Measurements from ENCODE around the gene COX19.

Gene COX19

GRCh38 chr7:974820-975681 is at the start of gene COX19:
COX19 (minus strand) TSS chr7:975549; CDS start chr7:975509, 40 bp downstream.
- peak; percentile 86 to 89 (median 87) for DNase-seq (ENCODE audit: low read depth in 2 of 3, low spot score in 1 of 3)

- no peak for DNase-seq (ENCODE audit: low read depth in 2 of 3, low spot score in 1 of 3)
Observed at GRCh38 chr7:1024331-1024841, 49.0 kb upstream of the COX19 start.

DNA sequence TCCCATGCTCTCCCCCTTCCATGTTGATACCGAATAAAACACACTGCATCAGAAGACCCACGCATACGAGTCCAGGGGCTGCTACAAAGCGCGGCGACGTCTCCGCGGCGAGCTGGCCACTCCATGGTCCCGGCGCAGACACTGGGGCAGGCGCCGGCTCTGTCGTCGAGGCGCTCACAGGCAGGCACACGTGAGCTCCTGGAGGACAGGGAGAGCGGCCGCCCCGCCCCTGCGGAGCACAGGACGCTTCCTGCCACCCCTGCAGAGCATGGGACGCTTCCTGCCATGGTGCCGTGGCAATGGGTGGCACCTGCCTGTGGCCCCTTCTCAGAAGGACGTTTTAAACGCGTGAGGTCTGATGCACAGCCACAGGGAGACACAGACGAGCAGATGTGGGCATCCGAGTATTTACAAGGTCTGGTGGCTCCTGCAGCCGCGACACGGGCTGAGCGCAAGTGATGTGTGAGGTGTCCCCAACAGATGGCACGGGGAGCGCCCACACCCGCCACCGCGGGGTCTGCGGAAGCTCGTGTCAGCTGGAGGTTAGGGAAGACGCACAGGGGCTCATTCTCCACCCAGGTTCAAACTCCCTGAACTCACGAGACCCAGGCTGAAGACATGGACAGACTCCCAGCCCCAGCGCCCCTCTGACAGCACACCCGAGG is 47.6 kb upstream of the COX19 start:
- DNase-seq (ENCODE audit: low read depth in 2 of 3, low spot score in 1 of 3): no peak

DNA sequence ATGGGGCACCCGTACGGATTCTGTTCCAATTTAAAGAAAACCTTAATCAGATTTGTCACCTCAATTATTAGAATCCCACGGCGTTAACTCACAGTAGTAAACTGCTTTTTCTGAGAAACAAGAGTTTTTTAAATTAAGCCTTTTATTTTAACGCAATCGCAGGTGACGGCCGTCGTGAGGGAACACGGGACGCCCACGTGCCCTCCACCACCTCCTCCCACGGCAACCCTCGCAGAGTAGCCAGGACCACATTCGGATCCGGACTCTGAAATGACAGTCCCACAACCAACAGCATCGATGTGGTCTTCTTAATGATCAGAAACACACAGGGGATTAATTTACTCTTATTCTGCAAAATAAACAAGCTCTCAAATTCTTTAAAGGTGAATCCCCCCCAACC is 47.0 kb upstream of the COX19 start:
- DNase-seq (ENCODE audit: low read depth in 2 of 3, low spot score in 1 of 3): no peak

DNA sequence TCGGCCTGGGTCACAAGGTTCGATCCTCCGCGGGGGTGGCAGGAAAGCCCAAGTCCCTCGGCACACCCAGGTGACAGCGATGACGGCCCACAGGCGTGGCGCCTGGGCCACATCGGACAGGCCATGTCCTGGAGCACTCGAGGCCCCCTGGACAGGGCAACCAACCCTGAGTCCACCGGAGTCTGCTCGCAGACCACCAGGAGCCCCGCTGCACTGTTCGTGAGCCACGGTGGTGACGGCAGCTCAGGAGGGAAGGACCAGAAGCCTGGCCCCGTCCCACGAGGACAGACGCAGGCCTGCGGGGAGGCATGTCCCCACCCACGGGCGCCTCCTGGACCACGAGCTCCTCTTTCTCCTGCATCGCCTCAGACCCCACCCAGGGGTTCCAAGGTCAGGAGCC is 46.6 kb upstream of the COX19 start:
- DNase-seq (ENCODE audit: low read depth in 2 of 3, low spot score in 1 of 3): no peak

GRCh38 chr7:1021366-1021765 is 46.0 kb upstream of the COX19 start:
- no peak for DNase-seq (ENCODE audit: low read depth in 2 of 3, low spot score in 1 of 3)

DNA sequence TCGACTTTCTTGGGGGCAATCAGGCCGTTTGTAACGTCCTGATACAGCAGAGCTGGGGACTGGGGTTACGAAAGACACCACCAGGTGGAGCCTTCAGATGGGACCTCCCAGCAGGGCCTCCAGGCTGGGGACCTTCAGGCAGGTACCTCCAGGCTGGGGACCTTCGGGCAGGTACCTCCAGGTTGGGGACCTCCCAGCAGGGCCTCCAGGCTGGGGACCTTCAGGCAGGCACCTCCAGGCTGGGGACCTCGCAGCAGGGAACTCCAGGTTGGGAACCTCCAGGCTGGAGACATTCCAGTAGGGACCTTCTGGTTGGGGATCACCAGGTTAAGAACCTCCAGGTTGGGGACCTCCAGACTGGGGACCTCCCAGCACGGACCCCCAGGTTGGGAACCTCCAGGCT is 45.5 kb upstream of the COX19 start:
- DNase-seq (ENCODE audit: low read depth in 2 of 3, low spot score in 1 of 3): no peak

DNA sequence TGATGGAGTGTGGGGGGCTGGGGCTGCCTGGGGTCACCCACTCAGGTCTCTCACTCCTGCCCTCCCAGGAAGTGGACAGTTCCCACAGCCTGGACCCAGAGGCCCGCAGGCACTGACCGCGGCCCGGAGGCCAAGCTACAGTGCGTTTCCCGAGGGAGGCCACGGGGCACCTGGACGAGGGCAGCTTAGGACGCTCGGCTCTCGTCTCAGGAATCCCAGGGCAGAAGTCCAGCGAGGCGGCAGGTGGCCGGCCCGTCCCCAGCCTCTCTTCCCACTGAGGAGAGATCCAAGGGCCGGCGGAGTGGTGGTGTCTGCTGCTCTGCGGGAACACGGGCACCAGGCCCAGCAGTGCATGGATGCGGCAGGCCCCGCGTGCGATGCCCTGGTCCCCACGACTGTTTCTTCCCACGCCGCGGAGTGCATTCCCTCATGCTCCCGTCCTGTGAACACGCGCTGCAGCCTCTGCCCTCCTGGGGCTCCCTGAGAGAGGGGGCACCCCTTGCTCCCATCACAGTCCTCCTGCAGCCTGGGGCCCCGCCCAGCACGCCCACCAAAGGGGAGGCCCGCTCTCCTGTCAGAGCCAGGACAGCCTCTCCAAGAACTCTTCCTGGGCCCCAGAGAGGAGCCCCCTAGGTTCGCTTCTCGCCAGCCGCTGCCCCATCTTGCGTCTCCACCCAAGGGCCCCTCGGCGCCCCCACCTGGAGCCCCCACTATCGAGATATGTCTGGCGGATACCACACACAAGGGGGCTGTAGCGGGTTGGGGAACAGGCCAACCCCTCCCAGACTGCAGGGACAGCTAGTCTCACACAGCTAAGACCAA is 44.7 kb upstream of the COX19 start:
- no peak for DNase-seq (ENCODE audit: low read depth in 2 of 3, low spot score in 1 of 3)

DNA sequence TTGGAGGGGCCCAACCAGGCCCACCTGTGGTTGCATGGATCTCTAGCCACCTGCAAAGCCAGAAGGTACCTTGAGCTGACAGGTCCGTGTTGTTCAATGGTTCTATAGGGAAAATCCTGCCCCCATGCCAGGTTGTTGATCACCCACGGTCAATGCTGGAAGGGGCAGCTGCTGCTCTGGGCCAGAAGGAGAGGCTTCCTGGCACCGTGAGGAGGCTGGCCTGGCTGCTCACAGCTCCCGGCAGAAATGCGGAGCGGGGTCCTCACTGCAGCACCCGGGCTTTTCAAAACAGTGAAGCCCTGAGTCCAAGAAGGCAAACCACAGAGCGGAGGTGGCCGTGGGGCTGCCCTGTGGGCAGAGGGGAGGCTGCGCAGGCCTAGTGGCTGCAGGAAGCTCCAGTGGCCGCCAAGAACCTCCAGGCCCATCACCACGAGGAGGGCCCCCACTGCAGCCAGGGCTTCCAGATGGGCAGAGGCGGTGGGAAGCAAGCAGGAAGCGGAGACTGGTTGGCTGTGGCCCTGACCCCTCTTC is 44.0 kb upstream of the COX19 start:
- no peak for DNase-seq (ENCODE audit: low read depth in 2 of 3, low spot score in 1 of 3)

DNA sequence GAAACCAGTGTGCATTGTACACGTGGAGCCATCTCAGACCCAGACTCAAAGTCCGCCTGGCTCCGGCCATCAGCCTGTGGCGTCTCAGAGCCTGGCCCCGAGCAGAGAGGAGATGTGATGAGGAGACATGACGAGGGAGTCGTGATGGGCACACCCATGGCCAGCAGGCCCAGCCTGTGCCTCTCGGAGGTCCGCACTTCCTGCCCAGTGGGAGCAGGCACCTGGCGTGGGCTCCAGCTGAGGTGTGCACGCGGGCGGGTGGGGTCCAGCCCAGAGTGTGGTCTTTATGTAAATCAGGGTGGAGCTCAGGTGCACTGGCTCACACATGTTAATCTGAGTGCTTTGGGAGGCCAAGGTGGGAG is 43.0 kb upstream of the COX19 start:
- no peak for DNase-seq (ENCODE audit: low read depth in 2 of 3, low spot score in 1 of 3)

DNA sequence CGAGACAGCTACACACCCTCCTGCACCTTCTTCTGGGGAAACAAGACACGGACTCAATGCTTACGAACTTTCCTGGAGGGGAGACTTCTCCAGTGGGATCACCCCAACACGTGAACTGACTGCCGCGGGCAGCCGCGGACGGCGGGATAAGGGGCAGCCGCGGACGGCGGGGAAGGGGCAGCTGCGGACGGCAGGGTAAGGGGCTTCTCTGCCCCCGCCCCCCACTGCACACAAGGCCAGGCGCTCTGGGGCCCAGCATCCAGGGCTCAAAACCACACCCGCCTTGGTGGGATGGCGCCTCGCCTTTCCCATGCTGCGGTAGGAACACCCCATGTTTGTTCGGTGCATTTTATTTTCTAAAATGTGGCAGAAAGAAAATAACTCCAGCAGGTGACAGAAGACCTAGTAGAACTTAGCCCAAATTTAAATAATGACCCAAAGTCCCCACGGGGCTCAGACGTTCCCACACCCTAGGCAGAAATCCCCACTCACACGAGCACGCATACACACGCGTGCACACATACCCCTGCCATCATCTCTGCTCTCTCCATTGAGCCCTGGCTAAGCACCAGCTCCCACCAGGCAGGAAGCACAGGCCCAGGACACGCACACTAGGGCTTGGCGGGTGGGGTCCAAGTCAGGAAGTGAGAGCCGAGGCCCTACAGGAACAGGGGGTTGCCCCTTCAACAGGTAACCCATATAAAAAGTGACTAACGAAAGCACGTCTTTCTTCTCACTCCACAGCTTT is 42.4 kb upstream of the COX19 start:
- no peak for DNase-seq (ENCODE audit: low read depth in 2 of 3, low spot score in 1 of 3)

GRCh38 chr7:1016577-1017531 is 41.5 kb upstream of the COX19 start:
- no peak for DNase-seq (ENCODE audit: low read depth in 2 of 3, low spot score in 1 of 3)

GRCh38 chr7:1015196-1016121 is 40.1 kb upstream of the COX19 start:
- no peak for DNase-seq (ENCODE audit: low read depth in 2 of 3, low spot score in 1 of 3)

- DNase-seq (ENCODE audit: low read depth in 2 of 3, low spot score in 1 of 3): no peak
Observed at GRCh38 chr7:1014681-1015080, 39.3 kb upstream of the COX19 start.

DNA sequence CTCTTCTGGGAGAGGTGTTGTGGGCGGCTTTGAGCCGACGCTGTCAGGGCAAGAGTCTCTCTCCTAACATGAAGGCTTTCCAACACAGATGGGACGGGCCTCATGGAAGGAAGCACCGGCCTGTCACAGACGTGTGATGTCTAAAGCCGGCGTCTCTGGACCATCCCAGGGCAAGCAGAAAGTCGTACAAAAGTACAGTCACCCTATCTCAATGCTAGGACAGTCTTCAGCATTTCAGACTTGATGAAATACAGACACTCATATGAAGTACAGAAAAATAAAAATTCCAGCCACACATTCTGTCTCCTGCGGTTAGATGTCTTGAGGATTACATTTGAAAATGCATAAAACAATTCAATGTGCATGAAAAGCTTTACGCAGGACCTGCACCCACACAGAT is 38.2 kb upstream of the COX19 start:
- no peak for DNase-seq (ENCODE audit: low read depth in 2 of 3, low spot score in 1 of 3)

DNA sequence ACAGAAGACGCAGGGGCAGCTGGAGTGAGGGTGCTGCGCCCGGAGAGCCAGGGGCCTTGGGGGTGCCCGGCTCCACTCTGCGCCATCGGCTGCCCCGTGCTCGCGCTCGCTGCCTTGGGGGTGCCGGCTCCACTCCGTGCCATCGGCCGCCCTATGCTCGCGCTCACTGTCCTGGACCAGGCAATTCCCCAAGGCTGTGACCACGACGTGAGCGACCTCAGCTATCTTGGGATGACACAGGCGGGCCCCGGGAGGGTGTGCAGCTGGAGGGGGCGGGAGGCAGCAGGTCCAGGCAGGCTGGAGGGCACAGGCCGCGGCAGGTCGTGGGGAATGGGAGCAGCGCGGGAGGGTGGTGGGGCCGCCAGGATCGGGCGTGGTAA is 37.4 kb upstream of the COX19 start:
- no peak for DNase-seq (ENCODE audit: low read depth in 2 of 3, low spot score in 1 of 3)

- no peak for DNase-seq (ENCODE audit: low read depth in 2 of 3, low spot score in 1 of 3)
Observed at GRCh38 chr7:1012004-1012715, 36.8 kb upstream of the COX19 start.

All from stimulated activated CD4-positive, alpha-beta T cell treated with anti-CD3 and anti-CD28 coated beads, Interleukin-12 subunit alpha, Interleukin-12 subunit beta, amount 100 ng/mL, for 48 hours (primary cell).